HepG2 (cell line): ENCODE data around the gene RCCD1. TPM values are rescaled to one million over a fixed set of nuclear protein-coding genes. Genes with fewer than 3 reads are reported as not detected.

Experiments
- ATAC-seq: fragments of 200-7000 bp; cut with Tn5 transposase; 3 replicates; pipeline ENCODE4 v1.9.1; 2020; ENCODE audit warnings: mild to moderate bottlenecking, moderate library complexity
- BruUV-seq: library from RNA; stranded (reverse); fragments of 400-500 nt; replicated peaks from 2 replicates; lab custom pipeline; 2021; lab: Mats Ljungman, UMichigan
- CTCF ChIA-PET: fragments of 300-600 bp; formaldehyde crosslinking; extraction: SDS; loops from one replicate; lab custom pipeline; 2021; ENCODE audit warnings: low total read pairs, inconsistent platforms, low intra/inter-chr PET ratio; lab: Yijun Ruan, JAX
- POLR2A ChIA-PET: fragments of 350-600 bp; sonication (Branson Sonifier 250); formaldehyde crosslinking; loops from one replicate; lab custom pipeline; 2020; ENCODE audit warnings: antibody characterized with exemption, inconsistent platforms; lab: Yijun Ruan, JAX
- DNase-seq: peaks from one replicate; pipeline ENCODE4 v3.0.0-alpha.2; 2015; ENCODE audit warnings: low spot score
- FAIRE-seq: peaks from 3 replicates; lab custom pipeline; 2011; peaks lifted over from hg19 to GRCh38; lab: Jason Lieb, UNC
- H2AFZ ChIP-seq: one replicate; pipeline ENCODE4 v1.6.1; 2011; ENCODE audit warnings: low read length, inconsistent platforms
- H3K27ac ChIP-seq: fragments of 300-600 bp; 3 replicates; pipeline ENCODE4 v1.8.0; 2011; ENCODE audit warnings: mixed run types, mild to moderate bottlenecking, mixed read lengths, low read length, inconsistent platforms; ENCODE audit not compliant: insufficient read depth; ENCODE audit errors: extremely low read length
- H3K27me3 ChIP-seq, 2 experiments: fragments of 200-600 bp in 1 of 2; 2 replicates in 1 of 2; 3 replicates in 1 of 2; pipeline versions ENCODE4 v1.6.0 to v1.8.0; 2011; ENCODE audit warnings: low read length in 2 of 2, mild to moderate bottlenecking in 2 of 2, moderate library complexity in 2 of 2, inconsistent platforms in 1 of 2; ENCODE audit not compliant: insufficient read depth in 2 of 2, control insufficient read depth in 1 of 2
- H3K36me3 ChIP-seq, 2 experiments: fragments of 200-600 bp in 1 of 2; replicated peaks in 1 of 2; 2 replicates in 1 of 2; 3 replicates in 1 of 2; pipeline versions ENCODE4 v1.5.1 to v1.8.0; 2011; ENCODE audit warnings: low read length in 2 of 2, inconsistent platforms in 1 of 2; ENCODE audit not compliant: insufficient read depth in 2 of 2, control insufficient read depth in 1 of 2
- H3K4me1 ChIP-seq: 2 replicates; pipeline ENCODE4 v1.5.1; 2012; ENCODE audit warnings: low read length, inconsistent platforms; ENCODE audit not compliant: insufficient read depth
- H3K4me2 ChIP-seq: 2 replicates; pipeline ENCODE4 v1.6.0; 2011; ENCODE audit warnings: low read depth, low read length, inconsistent platforms
- H3K4me3 ChIP-seq, 3 experiments: fragments of 200-600 bp in 1 of 3; sonication (generic), shearing (Covaris generic) in 1 of 3; replicated peaks in 1 of 3; 2 replicates each; pipeline ENCODE4 v1.5.1; 2011 to 2016; ENCODE audit warnings: low read length in 3 of 3, inconsistent platforms in 2 of 3, low read depth in 2 of 3, mild to moderate bottlenecking in 2 of 3, control low read depth in 1 of 3, mixed read lengths in 1 of 3; ENCODE audit not compliant: insufficient read depth in 1 of 3
- H3K79me2 ChIP-seq: one replicate; pipeline ENCODE4 v1.6.1; 2011; ENCODE audit warnings: low read length, inconsistent platforms; ENCODE audit not compliant: insufficient read depth
- H3K9ac ChIP-seq: 2 replicates; pipeline ENCODE4 v1.6.0; 2011; ENCODE audit warnings: mild to moderate bottlenecking, low read depth, low read length, inconsistent platforms; ENCODE audit not compliant: insufficient read depth
- H3K9me3 ChIP-seq: 2 replicates; pipeline ENCODE4 v1.5.1; 2012; ENCODE audit warnings: mild to moderate bottlenecking, low read length
- H4K20me1 ChIP-seq: 2 replicates; pipeline ENCODE4 v1.6.0; 2011; ENCODE audit warnings: inconsistent platforms, mild to moderate bottlenecking, low read length, moderate library complexity; ENCODE audit not compliant: insufficient read depth
- E2F2 ChIP-seq: sonication (generic); formaldehyde crosslinking; IDR thresholded peaks from 2 replicates; pipeline ENCODE4 v1.4.0; 2020; ENCODE audit warnings: missing genetic modification reagents, borderline replicate concordance
- EHMT2 ChIP-seq: fragments of 200-600 bp; sonication (generic); IDR thresholded peaks from 2 replicates; pipeline ENCODE4 v1.7.0; 2017; ENCODE audit warnings: antibody characterized with exemption, low read depth, low read length, borderline replicate concordance
- ESRRA ChIP-seq: sonication (generic); formaldehyde crosslinking; IDR thresholded peaks from 2 replicates; pipeline ENCODE4 v1.5.1; 2020; ENCODE audit warnings: mild to moderate bottlenecking, low read depth, missing genetic modification reagents
- GABPA ChIP-seq, 2 experiments: IDR thresholded peaks; 2 replicates each; pipeline ENCODE4 v1.6.1; 2011 to 2016; ENCODE audit warnings: low read depth in 2 of 2, low read length in 1 of 2, missing biosample characterization in 1 of 2, missing genetic modification characterization in 1 of 2
- GTF2F1 ChIP-seq: fragments of 150-350 bp; IDR thresholded peaks from 2 replicates; pipeline ENCODE4 v1.6.1; 2014; ENCODE audit warnings: low read length
- HMGA1 ChIP-seq: sonication (generic); formaldehyde crosslinking; conservative IDR thresholded peaks from 2 replicates; pipeline ENCODE4 v1.4.0; 2020; ENCODE audit warnings: missing genetic modification reagents
- IRF9 ChIP-seq: sonication (generic); formaldehyde crosslinking; IDR thresholded peaks from 2 replicates; pipeline ENCODE4 v1.8.0; 2022; ENCODE audit warnings: missing genetic modification reagents, mild to moderate bottlenecking, borderline replicate concordance
- ISL2 ChIP-seq: sonication (generic); formaldehyde crosslinking; IDR thresholded peaks from 2 replicates; pipeline ENCODE4 v1.5.0; 2020; ENCODE audit warnings: missing genetic modification reagents
- KDM3A ChIP-seq: IDR thresholded peaks from 2 replicates; pipeline ENCODE4 v1.6.1; 2018; ENCODE audit warnings: low read depth, missing compliant biosample characterization
- LBX2 ChIP-seq: sonication (generic); formaldehyde crosslinking; IDR thresholded peaks from 2 replicates; pipeline ENCODE4 v1.5.0; 2020; ENCODE audit warnings: missing genetic modification reagents, mild to moderate bottlenecking, borderline replicate concordance
- NFYB ChIP-seq: sonication (generic); formaldehyde crosslinking; IDR thresholded peaks from 2 replicates; pipeline ENCODE4 v1.4.0; 2020; ENCODE audit warnings: missing genetic modification reagents
- PCBP2 ChIP-seq: fragments of 200-400 bp; formaldehyde crosslinking; optimal IDR thresholded peaks from 2 replicates; pipeline ENCODE3; 2018; ENCODE audit warnings: low read length, low read depth; ENCODE audit not compliant: poor library complexity, severe bottlenecking
- SCMH1 ChIP-seq: sonication (generic); formaldehyde crosslinking; IDR thresholded peaks from 2 replicates; pipeline ENCODE4 v1.9.0; 2021; ENCODE audit warnings: missing genetic modification reagents, mild to moderate bottlenecking, borderline replicate concordance
- THRA ChIP-seq: sonication (generic); formaldehyde crosslinking; IDR thresholded peaks from 2 replicates; pipeline ENCODE4 v1.4.0; 2020; ENCODE audit warnings: missing genetic modification reagents, borderline replicate concordance
- ZNF20 ChIP-seq: sonication (generic); formaldehyde crosslinking; IDR thresholded peaks from 2 replicates; pipeline ENCODE4 v1.4.0; 2020; ENCODE audit warnings: mild to moderate bottlenecking, moderate library complexity, missing genetic modification reagents
- ZNF460 ChIP-seq: sonication (generic); formaldehyde crosslinking; IDR thresholded peaks from 2 replicates; pipeline ENCODE4 v1.5.1; 2020; ENCODE audit warnings: missing genetic modification reagents, mild to moderate bottlenecking, borderline replicate concordance
- ZNF780A ChIP-seq: sonication (generic); formaldehyde crosslinking; IDR thresholded peaks from 2 replicates; pipeline ENCODE4 v1.8.0; 2022; ENCODE audit warnings: mild to moderate bottlenecking, missing genetic modification reagents, moderate library complexity
- ZNF782 ChIP-seq: sonication (generic); formaldehyde crosslinking; IDR thresholded peaks from 2 replicates; pipeline ENCODE4 v1.4.0; 2020; ENCODE audit warnings: missing genetic modification reagents, mild to moderate bottlenecking, borderline replicate concordance
- ZSCAN22 ChIP-seq: sonication (generic); formaldehyde crosslinking; IDR thresholded peaks from 2 replicates; pipeline ENCODE4 v1.4.0; 2020; ENCODE audit warnings: mild to moderate bottlenecking, missing genetic modification reagents
- WGBS: methylation state at CpG from one replicate; pipeline ENCODE4 v1.1.6; 2017; ENCODE audit warnings: low lambda C conversion rate; 5-methylcytosine and 5-hydroxymethylcytosine counted together
- in situ Hi-C: cut with HindIII; loops from 2 replicates; pipeline ENCODE4 v1.10.0; 2017; ENCODE audit warnings: low pct_unique_long_range_greater_than_20kb; ENCODE audit not compliant: extremely low pct_ligation_motif_present
- intact Hi-C: fragments of 100-400 bp; cut with micrococcal nuclease; formaldehyde crosslinking; loops from one replicate; pipeline ENCODE4 v1.10.0; 2022; ENCODE audit not compliant: unreplicated experiment
- polyA plus RNA-seq, 8 experiments: library from polyadenylated mRNA; depleted of rRNA in 3 of 8; stranded (reverse) in 7 of 8; unstranded in 1 of 8; fragments of >200 nt; fragmentation: Illumina TruSeq in 4 of 8; extraction: Trizol in 4 of 8; gene quantifications; 2 replicates each; pipeline versions ENCODE4 v1.2.1 to v1.2.3, GENCODE V29; 2011 to 2016; ENCODE audit warnings: low read depth in 4 of 8, missing spikeins in 1 of 8, mixed read lengths in 1 of 8; ENCODE audit not compliant: insufficient read depth in 1 of 8
- total RNA-seq, 5 experiments: library from RNA; depleted of rRNA; stranded (reverse); fragments of >200 nt; fragmentation: Illumina TruSeq; extraction: Trizol; gene quantifications; 2 replicates each; pipeline ENCODE4 v1.2.3, GENCODE V29; 2016; ENCODE audit warnings: low read depth in 1 of 5

The RCCD1 gene
- total and polyA plus RNA-seq, 2 of the 13 experiments (the other 11 are each of a cell fraction or from before 2014, with no cell fraction given), result 14.1 to 15.1 TPM

- Histone ChIP-seq H3K79me2 (peaks cover 9% of the 10 kb centered on the region), H2AFZ (no peak overlapping the region), H3K27me3 (no peaks in the 10 kb centered on the region), H3K36me3 (peaks cover 18 to 56% of the 10 kb centered on the region in 2 experiments; a peak in 4 of 5 replicates), H3K4me2 (no peak overlapping the region), H3K4me3 (no peak overlapping the region), H4K20me1 (no peaks in the 10 kb centered on the region), H3K9ac (no peak overlapping the region), H3K4me1 (peaks cover 11% of the 10 kb centered on the region), H3K9me3 (no peaks in the 10 kb centered on the region), H3K27ac (no peak overlapping the region)
- BruUV-seq, result no TSS peak
- 92% methylated on average over 9 of the region's 14 CpGs for WGBS
- TF ChIP-seq ZNF782 (CRISPR knock-in tag) (no peak), SCMH1 (CRISPR knock-in tag) (no peak), ZNF780A (CRISPR knock-in tag) (no peak), GTF2F1 (no peak), EHMT2 (no peak), NFYB (CRISPR knock-in tag) (no peak), HMGA1 (CRISPR knock-in tag) (no peak), ISL2 (CRISPR knock-in tag) (no peak), GABPA (IDR thresholded peaks at IDR 0.05; ENCODE audit: low read depth, low read length) (no peak), GABPA (CRISPR knock-in tag; IDR thresholded peaks at IDR 0.05; ENCODE audit: low read depth) (no peak), ZSCAN22 (CRISPR knock-in tag) (no peak), THRA (no peak), IRF9 (CRISPR knock-in tag) (no peak), PCBP2 (no peak), ZNF20 (CRISPR knock-in tag) (no peak), KDM3A (no peak), LBX2 (no peak), E2F2 (CRISPR knock-in tag) (no peak), ZNF460 (CRISPR knock-in tag) (no peak), ESRRA (CRISPR knock-in tag) (no peak)
- FAIRE-seq, result no peak
- in situ Hi-C loops (no loop called here), intact Hi-C loops (no loop called here)
- ChIA-PET CTCF (no interaction called here), POLR2A (interaction anchor here (1.8 to 2.7 kb wide), 3 partner anchors 18 to 50 kb away, joined by 6 to 21 read pairs (median 9); partner anchors contain the start of genes MAN2A2 and UNC45A)
- no peak for DNase-seq
- no peak for ATAC-seq
Observed at GRCh38 chr15:90952901-90953677, 1.6 kb upstream of the RCCD1 start.
